Glutamatergic neuron (in vitro differentiated cells): ENCODE results near the gene IGFN1. TPM values are rescaled to one million over a fixed set of nuclear protein-coding genes. Genes with fewer than 3 reads are reported as not detected.

Experiments used
- DNase-seq: peaks from one replicate; pipeline ENCODE4 v3.0.0; 2022
- H3K27ac Mint-ChIP-seq: one replicate; pipeline ENCODE4 v1.8.0; 2020; ENCODE audit warnings: mild to moderate bottlenecking, mixed read lengths, inconsistent platforms; ENCODE audit not compliant: unreplicated experiment
- H3K27me3 Mint-ChIP-seq: one replicate; pipeline ENCODE4 v1.8.0; 2020; ENCODE audit warnings: mild to moderate bottlenecking, moderate library complexity, mixed read lengths, inconsistent platforms; ENCODE audit not compliant: unreplicated experiment
- H3K36me3 Mint-ChIP-seq: one replicate; pipeline ENCODE4 v1.8.0; 2020; ENCODE audit warnings: mild to moderate bottlenecking, mixed read lengths, inconsistent platforms; ENCODE audit not compliant: unreplicated experiment
- H3K4me1 Mint-ChIP-seq: one replicate; pipeline ENCODE4 v1.8.0; 2020; ENCODE audit warnings: mild to moderate bottlenecking, low read depth, mixed read lengths, inconsistent platforms; ENCODE audit not compliant: unreplicated experiment
- H3K4me3 Mint-ChIP-seq: one replicate; pipeline ENCODE4 v1.8.0; 2020; ENCODE audit warnings: mild to moderate bottlenecking, mixed read lengths, inconsistent platforms; ENCODE audit not compliant: unreplicated experiment
- H3K9me3 Mint-ChIP-seq: one replicate; pipeline ENCODE4 v1.8.0; 2020; ENCODE audit warnings: mild to moderate bottlenecking, moderate library complexity, mixed read lengths, inconsistent platforms; ENCODE audit not compliant: unreplicated experiment
- total RNA-seq: library from RNA; stranded (reverse); fragmentation: NEBNext Ultra II Directional; extraction: Animal tissue kit (Norgen Biotek cat#: 25700); gene quantifications from one replicate; pipeline ENCODE4 v1.2.1, GENCODE V29; 2021; ENCODE audit not compliant: unreplicated experiment
- TF ChIP-seq, protein P1 (sequence below): fragments of 200-600 bp; sonication (generic); IDR thresholded peaks from one replicate; pipeline ENCODE4 v1.5.0; 2021; ENCODE audit not compliant: partially characterized antibody, unreplicated experiment

IGFN1 gene
- total RNA-seq, 1 donor from 2014 or later, result 1.9 TPM

DNA sequence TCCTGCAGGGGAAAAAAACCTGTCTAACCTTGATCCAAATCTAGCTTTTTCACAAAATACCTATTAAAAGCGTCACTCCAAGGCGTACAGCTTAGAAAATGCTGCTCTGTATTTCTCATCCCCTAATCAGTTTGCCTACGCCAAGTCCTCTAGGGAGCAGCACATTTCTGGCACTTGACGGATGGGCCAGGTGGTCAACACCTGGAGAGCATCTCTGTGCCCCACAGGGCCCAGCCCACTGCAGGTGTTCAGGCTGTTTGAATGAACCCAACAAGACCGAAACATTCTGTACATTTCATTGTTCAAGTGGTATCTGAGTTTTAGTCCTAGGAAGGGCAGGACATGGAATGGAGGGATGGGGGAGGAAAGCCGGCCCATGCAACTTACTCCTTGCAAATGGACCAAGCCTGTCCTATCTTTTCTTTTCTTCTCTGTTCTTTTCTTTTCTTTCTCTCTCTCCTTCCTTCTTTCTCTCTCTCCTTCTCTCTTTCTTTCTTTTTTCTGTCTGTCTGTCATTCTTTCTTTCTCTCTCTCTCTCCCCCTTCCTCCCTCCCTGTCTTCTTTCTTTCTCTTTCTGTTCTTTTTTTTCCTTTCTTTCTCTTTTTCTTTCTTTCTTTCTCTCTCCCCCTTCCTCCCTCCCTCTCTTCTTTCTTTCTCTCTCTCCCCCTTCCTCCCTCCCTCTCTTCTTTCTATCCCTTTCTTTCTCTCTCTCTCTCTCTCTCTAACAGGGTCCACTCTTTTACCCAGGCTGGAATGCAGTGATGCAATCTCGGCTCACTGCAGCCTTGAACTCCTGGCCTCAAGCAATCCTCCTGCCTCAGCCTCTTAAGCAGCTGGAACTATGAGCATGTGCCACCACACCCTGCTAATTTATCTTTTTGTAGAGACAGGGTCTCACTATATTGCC is 29.1 kb downstream of the IGFN1 start:
- H3K27ac Mint-ChIP-seq, result no peak overlapping the region
- no peaks in the 10 kb centered on the region for H3K4me1 Mint-ChIP-seq
- no peak for DNase-seq
- TF ChIP-seq, protein P1, sequence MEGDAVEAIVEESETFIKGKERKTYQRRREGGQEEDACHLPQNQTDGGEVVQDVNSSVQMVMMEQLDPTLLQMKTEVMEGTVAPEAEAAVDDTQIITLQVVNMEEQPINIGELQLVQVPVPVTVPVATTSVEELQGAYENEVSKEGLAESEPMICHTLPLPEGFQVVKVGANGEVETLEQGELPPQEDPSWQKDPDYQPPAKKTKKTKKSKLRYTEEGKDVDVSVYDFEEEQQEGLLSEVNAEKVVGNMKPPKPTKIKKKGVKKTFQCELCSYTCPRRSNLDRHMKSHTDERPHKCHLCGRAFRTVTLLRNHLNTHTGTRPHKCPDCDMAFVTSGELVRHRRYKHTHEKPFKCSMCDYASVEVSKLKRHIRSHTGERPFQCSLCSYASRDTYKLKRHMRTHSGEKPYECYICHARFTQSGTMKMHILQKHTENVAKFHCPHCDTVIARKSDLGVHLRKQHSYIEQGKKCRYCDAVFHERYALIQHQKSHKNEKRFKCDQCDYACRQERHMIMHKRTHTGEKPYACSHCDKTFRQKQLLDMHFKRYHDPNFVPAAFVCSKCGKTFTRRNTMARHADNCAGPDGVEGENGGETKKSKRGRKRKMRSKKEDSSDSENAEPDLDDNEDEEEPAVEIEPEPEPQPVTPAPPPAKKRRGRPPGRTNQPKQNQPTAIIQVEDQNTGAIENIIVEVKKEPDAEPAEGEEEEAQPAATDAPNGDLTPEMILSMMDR, result no peak
- H3K4me3 Mint-ChIP-seq, result no peak overlapping the region
- H3K9me3 Mint-ChIP-seq, result peaks cover 2% of the 10 kb centered on the region
- H3K36me3 Mint-ChIP-seq, result no peaks in the 10 kb centered on the region
- peaks cover 5% of the 10 kb centered on the region for H3K27me3 Mint-ChIP-seq

DNA sequence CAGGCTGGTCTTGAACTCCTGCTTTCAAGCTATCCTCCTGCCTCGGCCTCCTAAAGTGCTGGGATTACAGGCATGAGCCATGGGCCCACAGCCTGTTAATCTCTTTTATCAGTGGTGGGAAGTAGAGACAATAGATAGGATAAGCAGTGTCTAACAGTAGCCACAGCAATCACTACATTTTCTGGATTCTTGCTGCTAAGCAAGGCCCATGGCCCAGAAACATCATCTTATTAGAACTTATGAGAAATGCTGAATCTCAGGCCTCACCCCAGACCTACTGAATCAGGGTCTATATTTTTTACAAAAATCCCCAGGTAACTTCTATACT is 29.7 kb downstream of the IGFN1 start:
- Mint-ChIP-seq H3K4me3 (no peak overlapping the region), H3K9me3 (peaks cover 2% of the 10 kb centered on the region), H3K27ac (no peak overlapping the region), H3K36me3 (no peaks in the 10 kb centered on the region), H3K27me3 (peaks cover 3% of the 10 kb centered on the region), H3K4me1 (no peaks in the 10 kb centered on the region)
- no peak for DNase-seq
- TF ChIP-seq, protein P1, result no peak

DNA sequence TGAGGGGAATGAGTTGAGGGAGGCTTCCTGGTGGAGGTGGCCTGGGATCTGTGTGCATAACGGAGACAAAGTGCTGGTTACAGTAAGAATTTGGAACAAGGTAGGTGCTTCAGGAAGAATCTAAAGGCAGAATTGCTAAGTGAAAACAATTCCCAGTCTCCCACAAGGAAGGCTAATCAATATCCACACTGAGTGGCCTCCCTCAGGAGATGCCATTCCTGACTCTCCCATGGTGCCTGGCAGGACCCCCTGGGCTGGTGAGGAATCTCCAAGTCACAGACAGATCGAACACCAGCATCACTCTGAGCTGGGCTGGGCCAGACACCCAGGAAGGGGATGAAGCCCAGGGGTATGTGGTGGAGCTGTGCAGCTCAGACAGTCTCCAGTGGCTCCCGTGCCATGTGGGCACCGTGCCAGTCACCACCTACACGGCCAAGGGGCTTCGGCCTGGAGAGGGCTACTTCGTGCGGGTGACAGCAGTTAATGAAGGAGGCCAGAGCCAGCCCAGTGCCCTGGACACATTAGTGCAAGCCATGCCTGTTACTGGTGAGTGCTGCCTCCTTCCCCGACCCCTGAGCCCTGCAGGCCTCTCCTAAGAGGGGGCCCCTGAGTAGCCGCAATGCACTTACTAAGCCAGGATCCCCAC is 30.7 kb downstream of the IGFN1 start:
- Mint-ChIP-seq H3K9me3 (peaks cover 2% of the 10 kb centered on the region), H3K4me1 (no peaks in the 10 kb centered on the region), H3K27ac (no peak overlapping the region), H3K27me3 (peaks cover 3% of the 10 kb centered on the region), H3K36me3 (no peaks in the 10 kb centered on the region), H3K4me3 (no peak overlapping the region)
- TF ChIP-seq, protein P1, result no peak
- DNase-seq, result no peak

DNA sequence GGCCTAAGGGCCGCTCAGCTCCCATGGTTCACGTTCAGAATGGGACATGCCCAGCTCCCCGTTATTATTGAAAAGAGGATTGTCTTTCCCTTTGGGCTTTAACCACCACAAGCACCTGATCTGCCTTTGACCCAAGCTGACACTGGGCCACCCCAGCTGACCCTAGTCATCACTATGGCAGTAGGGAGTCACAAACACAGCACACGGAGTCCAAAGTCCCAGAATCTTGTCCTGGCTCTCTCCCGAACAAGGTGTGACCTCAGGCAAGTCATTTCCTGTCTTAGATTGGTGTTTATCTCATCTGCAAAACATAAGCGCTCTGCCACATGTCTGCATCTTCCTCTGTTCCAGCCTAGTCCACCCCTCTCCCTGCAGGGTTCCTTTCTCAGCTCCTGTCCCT is 31.5 kb downstream of the IGFN1 start:
- Mint-ChIP-seq H3K4me3 (no peak overlapping the region), H3K27me3 (peaks cover 3% of the 10 kb centered on the region), H3K27ac (no peak overlapping the region), H3K9me3 (peaks cover 2% of the 10 kb centered on the region), H3K36me3 (no peaks in the 10 kb centered on the region), H3K4me1 (no peaks in the 10 kb centered on the region)
- TF ChIP-seq, protein P1, result no peak
- DNase-seq, result no peak
